ENCODE measurements around the gene SESN2. TPM values are rescaled to one million over a fixed set of nuclear protein-coding genes. Genes with fewer than 3 reads are reported as not detected.
"Not testable (repeated sequence)": the region's sequence is repeated elsewhere in the genome, so short reads cannot be mapped to it uniquely, and the experiment has no call there.

SESN2 gene
- total RNA-seq, 1 donor from 2014 or later = 2.7 TPM

DNA sequence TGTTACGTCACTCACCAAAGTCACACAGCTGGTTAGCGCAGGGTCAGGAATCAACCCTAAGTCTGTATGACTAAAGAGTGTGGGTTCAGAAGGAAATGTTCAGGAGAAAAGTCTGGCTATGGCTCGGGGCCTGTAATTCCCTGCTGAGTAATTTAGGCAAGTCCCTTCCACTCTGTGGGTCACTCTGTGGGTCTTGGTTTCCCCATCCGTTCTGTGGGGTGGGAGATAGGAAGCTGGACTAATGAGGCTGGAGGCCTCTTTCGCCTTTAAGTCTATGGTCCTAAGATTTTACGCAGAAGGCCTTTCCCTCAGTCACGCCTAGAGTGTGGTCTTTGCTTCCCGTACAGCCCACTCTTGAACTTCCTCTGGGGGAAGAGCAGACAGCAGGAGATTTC is 55.2 kb downstream of the SESN2 start:
- DNase-seq = no peak
- intact Hi-C loops (cut with micrococcal nuclease) = no loop called here
- no peak for ATAC-seq

DNA sequence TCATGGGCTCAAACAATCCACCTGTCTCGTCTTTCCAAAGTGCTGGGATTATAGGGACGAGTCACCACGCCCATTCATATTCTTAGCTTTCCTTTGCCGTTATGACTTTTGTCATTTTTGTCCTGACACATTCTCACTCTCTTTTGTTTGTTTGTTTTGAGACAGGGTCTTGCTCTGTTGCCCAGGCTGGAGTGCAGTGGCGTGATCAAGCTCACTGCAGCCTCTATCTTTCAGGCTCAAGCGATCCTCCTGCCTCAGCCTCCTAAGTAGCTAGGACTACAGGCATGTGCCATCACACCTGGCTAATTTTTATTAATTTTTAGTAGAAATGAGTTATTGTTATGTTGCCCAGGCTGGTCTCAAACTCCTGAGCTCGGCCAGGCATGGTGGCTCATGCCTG is 57.7 kb downstream of the SESN2 start:
- DNase-seq = no peak

DNA sequence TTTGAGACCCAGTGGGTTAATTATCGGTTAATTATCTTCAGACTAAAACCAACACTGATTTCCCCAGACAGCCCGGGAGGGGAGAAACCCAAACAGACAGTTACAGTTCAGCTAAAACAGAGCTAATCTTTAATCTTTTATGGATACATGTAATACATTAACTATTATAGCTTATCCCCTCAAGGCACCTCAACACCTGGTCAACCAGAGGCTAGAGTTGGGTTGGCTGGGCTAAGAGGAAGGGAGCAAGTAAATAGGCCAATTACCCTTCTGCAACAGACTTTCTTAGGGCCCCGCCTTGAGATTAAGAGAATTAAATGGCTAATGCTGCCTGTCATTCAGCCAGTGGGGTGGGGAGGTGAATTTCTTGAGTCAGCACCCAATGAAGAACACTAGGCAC is 62.9 kb downstream of the SESN2 start:
- ATAC-seq (no peak), DNase-seq (no peak)
- intact Hi-C loops (cut with micrococcal nuclease) = no loop called here

More for the DNA sequence above, 57.7 kb downstream of the SESN2 start:
- ATAC-seq = no peak
- intact Hi-C loops (cut with micrococcal nuclease) = no loop called here

DNA sequence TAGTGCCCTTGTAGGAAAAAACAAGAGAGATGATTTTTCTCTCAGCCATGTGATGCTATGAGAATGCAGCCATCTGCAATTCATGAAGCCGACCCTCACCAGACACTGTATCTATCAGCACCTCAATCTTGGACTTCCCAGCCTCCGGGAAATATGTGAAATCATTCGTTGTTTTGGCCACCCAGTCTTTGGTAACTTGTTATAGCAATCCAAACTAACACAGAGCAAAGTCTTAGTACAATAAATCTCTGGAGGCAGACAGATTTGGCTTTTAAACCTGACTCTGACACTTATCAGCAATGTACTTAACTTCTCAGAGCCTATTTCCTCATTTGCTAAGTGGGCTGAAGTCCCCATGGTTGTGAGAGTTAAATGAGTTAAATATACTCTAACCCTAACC is 64.4 kb downstream of the SESN2 start:
- intact Hi-C loops (cut with micrococcal nuclease) = no loop called here
- ATAC-seq = no peak
- DNase-seq = no peak

DNA sequence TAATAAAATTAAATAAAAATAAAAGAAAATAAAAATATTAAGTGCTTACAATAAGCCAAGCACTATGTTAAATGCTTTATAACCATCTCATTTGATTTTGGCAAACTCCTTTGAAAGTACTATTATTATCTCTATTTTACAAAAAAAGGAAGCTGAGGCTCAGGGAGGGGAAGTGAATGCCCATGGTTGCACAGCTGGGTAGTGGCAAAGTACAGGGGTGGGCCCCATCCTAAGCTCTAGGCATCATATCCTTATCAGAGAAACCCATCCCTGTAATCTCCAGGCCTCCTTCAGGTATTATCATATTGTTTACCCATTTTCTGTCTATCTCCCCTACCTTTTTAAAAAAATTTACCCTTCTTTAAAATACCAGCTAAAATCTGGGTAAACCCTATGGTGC is 67.2 kb downstream of the SESN2 start:
- intact Hi-C loops (cut with micrococcal nuclease) = no loop called here
- ATAC-seq (no peak), DNase-seq (no peak)

DNA sequence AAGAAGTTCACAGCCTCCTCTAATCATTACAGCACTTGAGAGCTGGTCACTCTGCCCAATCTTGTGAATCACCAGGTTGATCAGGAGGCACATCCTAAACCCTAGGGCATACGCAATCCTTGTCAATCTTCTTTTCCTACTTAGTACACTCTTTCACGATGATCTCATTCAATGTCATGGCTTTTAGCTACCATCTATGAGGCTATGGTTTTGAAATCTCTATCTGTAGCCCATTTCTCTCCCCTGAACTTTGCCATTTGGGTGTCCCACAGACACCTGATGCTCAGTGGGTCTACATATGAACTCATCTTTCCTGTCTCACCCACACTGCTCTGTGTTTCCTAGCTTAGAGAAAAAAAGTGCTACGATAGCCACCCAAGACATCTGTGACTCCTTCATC is 67.7 kb downstream of the SESN2 start:
- no peak for ATAC-seq
- DNase-seq = no peak
- intact Hi-C loops (cut with micrococcal nuclease) = no loop called here

DNA sequence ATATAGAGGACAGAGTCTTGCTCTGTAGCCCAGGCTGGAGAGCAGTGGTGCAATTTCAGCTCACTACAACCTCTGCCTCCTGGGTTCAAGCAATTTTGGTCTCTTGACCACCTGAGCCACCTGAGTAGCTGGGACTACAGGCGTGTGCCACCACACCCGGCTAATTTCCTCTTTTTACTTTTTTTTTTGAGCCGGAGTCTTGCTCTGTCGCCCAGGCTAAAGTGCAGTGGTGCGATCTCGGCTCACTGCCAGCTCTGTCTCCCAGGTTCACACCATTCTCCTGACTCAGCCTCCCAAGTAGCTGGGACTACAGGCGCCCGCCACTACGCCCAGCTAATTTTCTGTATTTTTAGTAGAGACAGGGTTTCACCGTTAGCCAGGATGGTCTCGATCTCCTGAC is 68.1 kb downstream of the SESN2 start:
- ATAC-seq; DNase-seq; intact Hi-C loops (cut with micrococcal nuclease): not testable (repeated sequence)

DNA sequence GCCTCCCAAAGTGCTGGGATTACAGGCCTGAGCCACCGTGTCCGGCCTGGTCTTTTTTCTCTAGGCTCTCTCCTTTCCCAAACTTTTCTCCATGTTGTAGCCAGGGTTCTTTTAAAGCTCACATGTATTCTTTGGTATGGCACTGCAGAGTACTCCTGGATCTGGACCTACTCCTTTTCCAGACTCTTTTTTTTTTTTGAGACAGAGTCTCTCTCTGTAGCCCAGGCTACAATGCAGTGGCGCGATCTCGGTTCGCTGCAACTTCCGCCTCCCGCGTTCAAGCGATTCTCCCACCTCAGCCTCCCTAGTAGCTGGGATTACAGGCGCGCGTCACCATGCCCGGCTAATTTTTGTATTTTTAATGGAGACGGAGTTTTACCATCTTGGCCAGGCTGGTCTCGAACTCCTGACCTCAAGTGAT is 68.9 kb downstream of the SESN2 start:
- intact Hi-C loops (cut with micrococcal nuclease) = no loop called here
- ATAC-seq (no peak), DNase-seq (no peak)

DNA sequence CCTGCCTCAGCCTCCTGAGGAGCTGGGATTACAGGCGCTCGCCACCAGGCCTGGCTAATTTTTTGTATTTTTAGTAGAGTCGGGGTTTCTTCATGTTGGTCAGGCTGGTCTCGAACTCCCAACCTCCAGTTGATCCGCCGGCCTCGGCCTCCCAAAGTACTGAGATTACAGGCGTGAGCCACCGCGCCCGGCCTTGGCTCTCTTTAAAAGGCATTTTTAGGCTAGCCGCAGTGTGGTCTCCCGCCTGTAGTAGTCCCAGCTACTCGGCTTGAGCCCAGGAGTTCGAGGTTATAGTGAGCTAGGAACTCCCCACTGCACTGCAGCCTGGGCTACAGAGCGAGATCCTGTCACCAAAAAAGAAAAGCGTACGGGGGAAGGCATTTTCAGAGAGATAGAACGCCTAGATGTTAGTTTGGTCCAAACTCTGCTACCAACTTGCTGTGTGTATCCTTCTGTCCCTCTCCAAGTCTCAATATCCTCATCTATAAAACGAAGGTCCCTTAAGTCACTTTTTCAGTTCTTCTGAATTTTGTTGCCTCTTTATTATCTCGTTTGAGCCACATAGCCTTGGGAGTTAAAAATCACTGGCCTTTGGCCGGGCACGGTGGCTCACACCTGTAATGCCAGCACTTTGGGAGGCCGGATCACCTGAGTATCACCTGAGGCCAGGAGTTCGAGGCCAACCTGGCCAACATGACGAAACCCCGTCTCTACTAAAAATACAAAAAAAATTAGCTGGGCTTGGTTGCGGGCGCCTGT is 70.3 kb downstream of the SESN2 start:
- intact Hi-C loops (cut with micrococcal nuclease) = no loop called here
- DNase-seq = peak; percentile 35
- peak; percentile 18 for ATAC-seq

Other genes with a start within 250 kb of the SESN2 start
- 21.1 TPM for gene EYA3, start 170.9 kb upstream of the SESN2 start, total RNA-seq
- 2.2 TPM for gene PTAFR, start 82.8 kb upstream of the SESN2 start, total RNA-seq
- 62.3 TPM for gene DNAJC8, start 26.5 kb upstream of the SESN2 start, total RNA-seq
- gene ATP5IF1, start 23.4 kb upstream of the SESN2 start, total RNA-seq = 449 TPM
- gene MED18, start 69.5 kb downstream of the SESN2 start, total RNA-seq = 8.4 TPM
- 17.9 TPM for gene PHACTR4, start 110.2 kb downstream of the SESN2 start, total RNA-seq
- gene RCC1, start 246.5 kb downstream of the SESN2 start, total RNA-seq = 8.0 TPM